AG10803 (cell line): Measurements from ENCODE around the gene ACOXL.
"Not testable (repeated sequence)": the region's sequence is repeated elsewhere in the genome, so short reads cannot be mapped to it uniquely, and the experiment has no call there.

ENCODE experiments used
- DNase-seq: peaks from one replicate; pipeline ENCODE4 v3.0.0; 2010; ENCODE audit warnings: low read depth
- H3K4me3 ChIP-seq: 2 replicates; pipeline ENCODE4 v1.5.1; 2011; ENCODE audit warnings: mild to moderate bottlenecking, low read length, control low read depth
- CTCF ChIP-seq: conservative IDR thresholded peaks from 2 replicates; pipeline ENCODE4 v1.5.1; 2011; ENCODE audit warnings: mild to moderate bottlenecking, low read length, control low read depth, inconsistent platforms

Gene ACOXL

GRCh38 chr2:111068435-111069058, 336.2 kb downstream of the ACOXL start:
- H3K4me3 ChIP-seq, result no peak overlapping the region
- no peak for TF ChIP-seq CTCF
- DNase-seq, result no peak

DNA sequence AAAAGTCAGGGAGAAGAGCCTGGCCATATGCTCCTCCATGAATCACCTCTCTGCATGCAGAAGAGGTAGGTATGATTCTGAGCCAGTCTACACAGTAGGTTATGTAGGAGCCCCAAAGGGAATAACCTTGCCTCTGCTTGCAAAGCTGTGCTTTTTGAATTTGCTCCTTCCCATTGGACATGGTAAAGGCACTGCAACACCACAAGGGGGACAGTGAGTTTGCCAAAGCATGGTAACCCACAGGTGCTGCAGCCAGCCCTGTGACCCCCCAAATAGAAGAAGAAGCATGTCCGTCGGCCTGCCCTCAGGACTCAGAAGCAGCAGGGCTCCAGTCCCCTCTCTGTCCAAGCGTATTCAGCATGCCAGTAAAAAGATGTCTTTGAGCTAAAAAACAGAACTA, 337.3 kb downstream of the ACOXL start:
- TF ChIP-seq CTCF, result no peak
- no peak overlapping the region for H3K4me3 ChIP-seq
- DNase-seq, result no peak

DNA sequence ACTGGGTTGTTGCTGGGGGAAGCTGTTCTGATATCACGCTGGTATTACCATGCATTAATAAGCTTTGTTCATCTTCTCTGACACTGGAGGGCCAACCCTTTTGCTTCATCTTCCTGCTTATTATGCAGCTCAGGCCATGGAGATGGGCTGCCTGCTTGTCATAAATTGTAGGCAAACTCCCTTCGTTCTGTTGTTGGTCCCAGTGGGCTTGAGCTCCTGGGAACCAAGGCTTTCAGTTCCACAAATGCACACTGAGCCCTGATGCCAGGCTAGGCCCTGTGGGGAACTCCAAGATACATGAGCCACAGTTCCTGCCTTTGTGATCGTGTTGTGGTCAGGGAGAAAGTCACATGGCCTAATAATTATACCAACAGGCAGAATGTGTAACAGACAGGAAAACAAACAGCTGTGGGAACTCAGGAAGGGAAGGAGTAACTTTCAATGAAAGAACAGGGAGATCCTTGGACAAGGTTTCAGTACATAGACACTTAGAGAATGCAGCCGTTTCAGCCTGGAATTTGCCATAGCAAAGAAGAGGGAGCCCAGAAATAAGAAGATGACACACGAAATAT, 339.3 kb downstream of the ACOXL start:
- no peak overlapping the region for H3K4me3 ChIP-seq
- DNase-seq, result peak; percentile 60
- TF ChIP-seq CTCF, result no peak

GRCh38 chr2:111072220-111072871, 340.0 kb downstream of the ACOXL start:
- H3K4me3 ChIP-seq, result no peak overlapping the region
- no peak for TF ChIP-seq CTCF
- DNase-seq, result peak; percentile 58

- not testable (repeated sequence) for H3K4me3 ChIP-seq, DNase-seq
These were observed 350.3 kb downstream of the ACOXL start for GRCh38 chr2:111082659-111083058.

- TF ChIP-seq CTCF, result no peak
- DNase-seq, result no peak
- no peak overlapping the region for H3K4me3 ChIP-seq
These were observed 359.4 kb downstream of the ACOXL start for GRCh38 chr2:111091811-111092211.

DNA sequence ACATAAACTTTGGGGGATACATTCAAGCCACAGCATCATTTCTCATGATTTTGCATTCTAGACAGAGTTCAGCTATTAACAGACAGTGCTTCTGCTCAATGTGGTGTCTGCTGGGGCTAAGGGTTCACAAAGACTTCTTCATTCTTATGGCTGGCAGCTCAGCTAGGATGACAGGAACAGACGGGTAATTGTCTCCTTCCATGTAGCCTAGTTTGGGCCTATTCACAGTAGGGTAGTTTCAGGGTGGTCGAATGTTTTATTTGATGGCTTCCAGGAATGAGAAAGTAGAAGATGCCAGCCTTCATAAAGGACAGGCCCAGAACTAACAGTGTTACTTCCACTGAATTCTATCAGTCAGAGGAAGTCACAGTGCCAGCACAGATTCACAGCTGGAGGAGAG, 362.3 kb downstream of the ACOXL start:
- no peak overlapping the region for H3K4me3 ChIP-seq
- no peak for DNase-seq
- no peak for TF ChIP-seq CTCF
